IMR-90 (cell line): Measurements from ENCODE around the gene CAMTA1. TPM values are rescaled to one million over a fixed set of nuclear protein-coding genes. Genes with fewer than 3 reads are reported as not detected.

ENCODE experiments used
- ATAC-seq: fragments of 200-7000 bp; cut with Tn5 transposase; 2 replicates; pipeline ENCODE4 v1.9.1; 2020; ENCODE audit warnings: low read depth, mild to moderate bottlenecking, moderate library complexity
- BruUV-seq: library from RNA; stranded (reverse); fragments of 400-500 nt; replicated peaks from 2 replicates; lab custom pipeline; 2021; lab: Mats Ljungman, UMichigan
- CTCF ChIA-PET: fragments of 300-600 bp; formaldehyde crosslinking; extraction: SDS; loops from one replicate; lab custom pipeline; 2021; ENCODE audit warnings: antibody characterized with exemption; lab: Yijun Ruan, JAX
- POLR2A ChIA-PET: fragments of 300-600 bp; sonication (Branson Sonifier 250); formaldehyde crosslinking; loops from one replicate; lab custom pipeline; 2022; ENCODE audit warnings: antibody characterized with exemption; ENCODE audit not compliant: unreplicated experiment; lab: Charles Lee
- DNase-seq: peaks from one replicate; pipeline ENCODE4 v3.0.0; 2013
- H2AFZ ChIP-seq: replicated peaks from 2 replicates; pipeline ENCODE3; 2013; ENCODE audit warnings: low read length, mild to moderate bottlenecking; ENCODE audit not compliant: poor library complexity
- H2AK5ac ChIP-seq: 2 replicates; pipeline ENCODE4 v1.6.1; 2013; ENCODE audit warnings: low read depth, low read length, inconsistent platforms
- H2AK9ac ChIP-seq: replicated peaks from 2 replicates; pipeline ENCODE3; 2013; ENCODE audit warnings: mild to moderate bottlenecking, low read depth, low read length, moderate library complexity; ENCODE audit not compliant: poor library complexity
- H2BK120ac ChIP-seq: 2 replicates; pipeline ENCODE4 v1.6.1; 2013; ENCODE audit warnings: low read depth, low read length, inconsistent platforms
- H2BK15ac ChIP-seq: 3 replicates; pipeline ENCODE4 v1.6.1; 2013; ENCODE audit warnings: low read depth, low read length, inconsistent platforms
- H2BK20ac ChIP-seq: 2 replicates; pipeline ENCODE4 v1.6.1; 2013; ENCODE audit warnings: low read depth, mild to moderate bottlenecking, inconsistent platforms, low read length, moderate library complexity
- H2BK5ac ChIP-seq: 2 replicates; pipeline ENCODE4 v1.6.1; 2013; ENCODE audit warnings: mild to moderate bottlenecking, low read depth, low read length, inconsistent platforms; ENCODE audit not compliant: poor library complexity, severe bottlenecking
- H3K14ac ChIP-seq: replicated peaks from 2 replicates; pipeline ENCODE4 v1.6.1; 2013; ENCODE audit warnings: low read depth, low read length, inconsistent platforms
- H3K18ac ChIP-seq: 2 replicates; pipeline ENCODE4 v1.6.1; 2013; ENCODE audit warnings: low read depth, low read length, control low read depth
- H3K23ac ChIP-seq: 2 replicates; pipeline ENCODE4 v1.6.1; 2013; ENCODE audit warnings: low read depth, low read length, inconsistent platforms
- H3K27ac ChIP-seq: 2 replicates; pipeline ENCODE4 v1.5.1; 2013; ENCODE audit warnings: mild to moderate bottlenecking, control low read depth, low read length; ENCODE audit not compliant: insufficient read depth
- H3K27me3 ChIP-seq: 2 replicates; pipeline ENCODE4 v1.6.1; 2013; ENCODE audit warnings: low read length; ENCODE audit not compliant: control insufficient read depth, insufficient read depth
- H3K36me3 ChIP-seq: 2 replicates; pipeline ENCODE4 v1.6.1; 2013; ENCODE audit warnings: low read length, mixed read lengths; ENCODE audit not compliant: control insufficient read depth, insufficient read depth
- H3K4ac ChIP-seq: 2 replicates; pipeline ENCODE4 v1.6.1; 2013; ENCODE audit warnings: low read depth, low read length, inconsistent platforms
- H3K4me1 ChIP-seq: 2 replicates; pipeline ENCODE4 v1.6.1; 2013; ENCODE audit warnings: low read length, mixed read lengths; ENCODE audit not compliant: control insufficient read depth, insufficient read depth
- H3K4me2 ChIP-seq: 2 replicates; pipeline ENCODE4 v1.6.1; 2013; ENCODE audit warnings: low read depth, mild to moderate bottlenecking, control low read depth, low read length, moderate library complexity
- H3K4me3 ChIP-seq: 2 replicates; pipeline ENCODE4 v1.5.1; 2013; ENCODE audit warnings: low read depth, mild to moderate bottlenecking, control low read depth, low read length, moderate library complexity; ENCODE audit not compliant: insufficient read depth
- H3K56ac ChIP-seq: 2 replicates; pipeline ENCODE4 v1.6.1; 2013; ENCODE audit warnings: low read length, inconsistent platforms; ENCODE audit not compliant: insufficient read depth; ENCODE audit errors: extremely low read depth
- H3K79me1 ChIP-seq, 2 experiments: 2 replicates each; pipeline ENCODE4 v1.6.1; 2013; ENCODE audit warnings: low read length in 2 of 2, inconsistent platforms in 1 of 2, low read depth in 1 of 2
- H3K9ac ChIP-seq: 2 replicates; pipeline ENCODE4 v1.6.1; 2013; ENCODE audit warnings: low read depth, low read length, control low read depth
- H3K9me1 ChIP-seq: 2 replicates; pipeline ENCODE4 v1.6.1; 2013; ENCODE audit warnings: low read length, inconsistent platforms; ENCODE audit not compliant: insufficient read depth
- H3K9me3 ChIP-seq: 2 replicates; pipeline ENCODE4 v1.6.1; 2013; ENCODE audit warnings: low read length; ENCODE audit not compliant: control insufficient read depth, insufficient read depth
- H4K20me1 ChIP-seq: 2 replicates; pipeline ENCODE4 v1.6.1; 2013; ENCODE audit warnings: low read length, inconsistent platforms; ENCODE audit not compliant: insufficient read depth
- H4K5ac ChIP-seq: 2 replicates; pipeline ENCODE4 v1.6.1; 2013; ENCODE audit warnings: mild to moderate bottlenecking, low read depth, low read length, control low read depth
- H4K8ac ChIP-seq, 2 experiments: 2 replicates each; pipeline ENCODE4 v1.6.1; 2013; ENCODE audit warnings: low read depth in 2 of 2, low read length in 2 of 2, control low read depth in 1 of 2, inconsistent platforms in 1 of 2
- H4K91ac ChIP-seq: 2 replicates; pipeline ENCODE4 v1.6.1; 2013; ENCODE audit warnings: low read depth, low read length, inconsistent platforms; ENCODE audit not compliant: insufficient read depth
- BHLHE40 ChIP-seq: fragments of 150-350 bp; IDR thresholded peaks from 2 replicates; pipeline ENCODE4 v1.6.1; 2016; ENCODE audit warnings: mild to moderate bottlenecking, low read depth, low read length
- CEBPB ChIP-seq: IDR thresholded peaks from 2 replicates; pipeline ENCODE4 v1.6.1; 2012; ENCODE audit warnings: low read depth, low read length, improper control_type of control experiment
- CHD1 ChIP-seq: IDR thresholded peaks from 2 replicates; pipeline ENCODE4 v1.6.1; 2012; ENCODE audit warnings: low read depth, low read length, improper control_type of control experiment
- MXI1 ChIP-seq: IDR thresholded peaks from 2 replicates; pipeline ENCODE4 v1.6.1; 2012; ENCODE audit warnings: low read depth, mild to moderate bottlenecking, low read length, moderate library complexity, borderline replicate concordance
- POLR2A ChIP-seq: IDR thresholded peaks from 2 replicates; pipeline ENCODE4 v1.6.1; 2012; ENCODE audit warnings: mild to moderate bottlenecking, low read depth, low read length
- RCOR1 ChIP-seq: IDR thresholded peaks from 2 replicates; pipeline ENCODE4 v1.6.1; 2012; ENCODE audit warnings: mild to moderate bottlenecking, low read length, improper control_type of control experiment; ENCODE audit not compliant: insufficient replicate concordance
- RFX5 ChIP-seq: IDR thresholded peaks from 2 replicates; pipeline ENCODE4 v1.8.0; 2012; ENCODE audit warnings: low read depth, mild to moderate bottlenecking, low read length, moderate library complexity
- SMC3 ChIP-seq: fragments of 150-350 bp; IDR thresholded peaks from 2 replicates; pipeline ENCODE4 v1.6.1; 2016; ENCODE audit warnings: low read depth, mild to moderate bottlenecking, antibody characterized with exemption, low read length, moderate library complexity
- WGBS, 2 experiments: methylation state at CpG; one replicate each; pipeline versions ENCODE4 v1.1.5 to v1.1.7; 2013; ENCODE audit warnings: missing lambda C conversion rate in 2 of 2; ENCODE audit not compliant: insufficient read length in 1 of 2; ENCODE audit errors: extremely low coverage in 2 of 2; 5-methylcytosine and 5-hydroxymethylcytosine counted together
- dilution Hi-C: fragments of 300-500 bp; cut with HindIII; formaldehyde crosslinking; loops from one replicate; pipeline ENCODE4 v1.14.3; 2018; ENCODE audit warnings: low sequenced_read_pairs; ENCODE audit not compliant: unreplicated experiment
- in situ Hi-C: fragments of 300-500 bp; cut with MboI; formaldehyde crosslinking; loops from 3 replicates; pipeline ENCODE4 v1.14.3; 2019; ENCODE audit warnings: low sequenced_read_pairs, inconsistent platforms, mixed read lengths
- intact Hi-C: fragments of 100-400 bp; cut with micrococcal nuclease; formaldehyde crosslinking; loops from 2 replicates; pipeline ENCODE4 v1.10.0; 2022
- polyA plus RNA-seq, 3 experiments: library from polyadenylated mRNA; depleted of rRNA; stranded (reverse); fragments of >200 nt; gene quantifications; 2 replicates each; pipeline ENCODE4 v1.2.3, GENCODE V29; 2012; ENCODE audit warnings: low replicate concordance in 1 of 3
- total RNA-seq: library from RNA; depleted of rRNA; stranded (reverse); fragments of >200 nt; gene quantifications from 2 replicates; pipeline ENCODE4 v1.2.3, GENCODE V29; 2012
- TF ChIP-seq, protein P1 (sequence below): conservative IDR thresholded peaks from 2 replicates; pipeline ENCODE4 v1.5.1; 2012; ENCODE audit warnings: mild to moderate bottlenecking, low read depth, low read length, improper control_type of control experiment
- TF ChIP-seq, protein P2 (sequence below): fragments of 150-350 bp; IDR thresholded peaks from 2 replicates; pipeline ENCODE4 v1.6.1; 2017; ENCODE audit warnings: mild to moderate bottlenecking, antibody characterized with exemption, low read length, low read depth

CAMTA1 gene
- total and polyA plus RNA-seq, 2 of the 4 experiments (the other 2 are of a cell fraction): 35.5 to 74.3 TPM

DNA sequence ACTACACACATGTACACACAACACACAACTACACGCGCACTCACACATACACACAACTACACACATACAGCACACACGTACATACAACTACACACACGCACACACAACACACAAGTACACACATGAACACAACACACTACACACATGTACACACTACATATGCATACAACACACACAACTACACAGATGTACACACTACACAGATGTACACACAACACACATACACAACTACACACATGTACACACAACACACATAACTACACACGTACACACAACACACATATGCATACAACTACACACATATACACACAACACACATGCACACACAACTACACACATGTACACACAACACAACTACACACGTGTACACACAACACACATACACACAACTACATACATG lies 318.6 kb downstream of the CAMTA1 start:
- Histone ChIP-seq H3K14ac (no peak overlapping the region), H3K4me3 (no peak overlapping the region), H3K56ac (no peak overlapping the region), H4K91ac (no peak overlapping the region), H3K9me3 (no peaks in the 10 kb centered on the region), H3K9ac (no peak overlapping the region), H2AK9ac (no peak overlapping the region), H2BK15ac (no peak overlapping the region), H2BK5ac (peak overlapping the region; percentile 50), H3K9me1 (no peaks in the 10 kb centered on the region), H2AK5ac (no peak overlapping the region), H3K27ac (no peak overlapping the region), H3K4me2 (no peak overlapping the region), H4K8ac (no peak overlapping the region), H4K20me1 (no peaks in the 10 kb centered on the region), H3K27me3 (peaks cover 20% of the 10 kb centered on the region), H4K5ac (no peak overlapping the region), H3K4me1 (no peaks in the 10 kb centered on the region), H2BK120ac (no peak overlapping the region), H3K18ac (no peak overlapping the region), H2BK20ac (no peak overlapping the region), H3K79me1 (no peaks in the 10 kb centered on the region), H2AFZ (no peak overlapping the region), H3K4ac (no peak overlapping the region), H3K36me3 (no peaks in the 10 kb centered on the region), H3K23ac (no peak overlapping the region)
- no peak for TF ChIP-seq BHLHE40
- TF ChIP-seq, protein P1, sequence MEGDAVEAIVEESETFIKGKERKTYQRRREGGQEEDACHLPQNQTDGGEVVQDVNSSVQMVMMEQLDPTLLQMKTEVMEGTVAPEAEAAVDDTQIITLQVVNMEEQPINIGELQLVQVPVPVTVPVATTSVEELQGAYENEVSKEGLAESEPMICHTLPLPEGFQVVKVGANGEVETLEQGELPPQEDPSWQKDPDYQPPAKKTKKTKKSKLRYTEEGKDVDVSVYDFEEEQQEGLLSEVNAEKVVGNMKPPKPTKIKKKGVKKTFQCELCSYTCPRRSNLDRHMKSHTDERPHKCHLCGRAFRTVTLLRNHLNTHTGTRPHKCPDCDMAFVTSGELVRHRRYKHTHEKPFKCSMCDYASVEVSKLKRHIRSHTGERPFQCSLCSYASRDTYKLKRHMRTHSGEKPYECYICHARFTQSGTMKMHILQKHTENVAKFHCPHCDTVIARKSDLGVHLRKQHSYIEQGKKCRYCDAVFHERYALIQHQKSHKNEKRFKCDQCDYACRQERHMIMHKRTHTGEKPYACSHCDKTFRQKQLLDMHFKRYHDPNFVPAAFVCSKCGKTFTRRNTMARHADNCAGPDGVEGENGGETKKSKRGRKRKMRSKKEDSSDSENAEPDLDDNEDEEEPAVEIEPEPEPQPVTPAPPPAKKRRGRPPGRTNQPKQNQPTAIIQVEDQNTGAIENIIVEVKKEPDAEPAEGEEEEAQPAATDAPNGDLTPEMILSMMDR: no peak
- TF ChIP-seq CEBPB: no peak
- no peak for TF ChIP-seq RCOR1
- TF ChIP-seq POLR2A: no peak
- TF ChIP-seq MXI1: no peak
- TF ChIP-seq RFX5: no peak
- TF ChIP-seq, protein P2, sequence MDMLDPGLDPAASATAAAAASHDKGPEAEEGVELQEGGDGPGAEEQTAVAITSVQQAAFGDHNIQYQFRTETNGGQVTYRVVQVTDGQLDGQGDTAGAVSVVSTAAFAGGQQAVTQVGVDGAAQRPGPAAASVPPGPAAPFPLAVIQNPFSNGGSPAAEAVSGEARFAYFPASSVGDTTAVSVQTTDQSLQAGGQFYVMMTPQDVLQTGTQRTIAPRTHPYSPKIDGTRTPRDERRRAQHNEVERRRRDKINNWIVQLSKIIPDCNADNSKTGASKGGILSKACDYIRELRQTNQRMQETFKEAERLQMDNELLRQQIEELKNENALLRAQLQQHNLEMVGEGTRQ: no peak
- TF ChIP-seq CHD1: no peak
- no peak for TF ChIP-seq SMC3
- ATAC-seq (no peak), DNase-seq (no peak)
- ChIA-PET CTCF (no interaction called here), POLR2A (no interaction called here)
- 62 to 100% methylated on average over 2 to 6 of the region's 6 CpGs for WGBS, 2 experiments
- intact Hi-C loops (no loop called here), dilution Hi-C loops (no loop called here), in situ Hi-C loops (no loop called here)
- no TSS peak for BruUV-seq
